Ishikawa (cell line): ENCODE measurements around the gene FUBP1.

Experiments used
- CREB1 ChIP-seq: IDR thresholded peaks from 2 replicates; pipeline ENCODE4 v1.6.1; 2012; ENCODE audit warnings: low read depth
- FOXM1 ChIP-seq: IDR thresholded peaks from 2 replicates; pipeline ENCODE4 v1.6.1; 2012; ENCODE audit warnings: low read depth, borderline replicate concordance
- RAD21 ChIP-seq: IDR thresholded peaks from 2 replicates; pipeline ENCODE4 v1.6.1; 2012; ENCODE audit warnings: low read depth

DNA sequence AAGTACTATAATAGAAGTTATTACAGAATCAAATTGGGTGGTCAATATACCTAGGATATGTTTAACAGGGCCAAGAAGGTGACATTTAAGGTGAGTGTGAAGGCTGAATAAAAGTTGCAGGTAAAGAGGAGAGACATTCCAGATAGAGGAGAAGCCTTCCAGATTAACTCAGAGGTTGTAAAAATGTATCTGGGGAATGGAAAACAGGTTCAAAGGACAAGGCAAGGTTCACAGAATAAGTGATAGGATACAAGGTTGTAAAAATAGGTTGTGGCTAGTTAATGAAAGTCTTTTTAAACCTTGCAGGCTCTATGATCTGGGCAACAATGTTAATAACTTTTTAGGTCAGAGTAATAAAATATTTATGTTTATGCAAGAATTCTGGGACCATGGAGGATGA lies 40.2 kb downstream of the FUBP1 start:
- TF ChIP-seq CREB1, result no peak
- TF ChIP-seq FOXM1, result no peak
- no peak for TF ChIP-seq RAD21
